NCI-H128 (cell line): ENCODE results near the gene CCDC88A.
"Not testable (repeated sequence)": the region's sequence is repeated elsewhere in the genome, so short reads cannot be mapped to it uniquely, and the experiment has no call there.

Experiments used
- DNase-seq: peaks from one replicate; lab custom pipeline; 2025; ENCODE audit not compliant: unreplicated experiment; lab: John Stamatoyannopoulos, UW

Gene CCDC88A

GRCh38 chr2:55419679-55420438 is at the start of gene CCDC88A:
Gene CCDC88A (minus strand): TSS chr2:55419856. CDS start chr2:55419079, 777 bp downstream.
- peak; percentile 87 for DNase-seq

DNA sequence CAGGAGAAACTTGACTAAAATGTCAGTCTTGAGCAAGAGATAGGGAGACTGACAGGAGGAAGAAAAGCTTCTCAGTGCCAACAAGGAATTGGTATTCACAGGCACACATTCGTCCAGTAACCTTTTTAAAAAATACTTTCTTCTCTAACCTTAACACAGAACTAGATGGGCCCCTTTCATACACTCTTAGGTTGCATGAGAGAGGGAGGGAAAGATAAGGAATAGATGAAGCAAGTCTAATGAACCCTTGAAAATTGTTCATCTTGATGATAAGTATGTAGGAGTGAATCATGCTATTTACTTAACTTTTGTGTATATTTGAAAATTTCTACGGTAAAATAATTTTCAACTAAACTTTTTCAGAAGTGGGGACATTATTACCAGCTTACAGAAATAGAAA is 42.0 kb upstream of the CCDC88A start:
- no peak for DNase-seq

DNA sequence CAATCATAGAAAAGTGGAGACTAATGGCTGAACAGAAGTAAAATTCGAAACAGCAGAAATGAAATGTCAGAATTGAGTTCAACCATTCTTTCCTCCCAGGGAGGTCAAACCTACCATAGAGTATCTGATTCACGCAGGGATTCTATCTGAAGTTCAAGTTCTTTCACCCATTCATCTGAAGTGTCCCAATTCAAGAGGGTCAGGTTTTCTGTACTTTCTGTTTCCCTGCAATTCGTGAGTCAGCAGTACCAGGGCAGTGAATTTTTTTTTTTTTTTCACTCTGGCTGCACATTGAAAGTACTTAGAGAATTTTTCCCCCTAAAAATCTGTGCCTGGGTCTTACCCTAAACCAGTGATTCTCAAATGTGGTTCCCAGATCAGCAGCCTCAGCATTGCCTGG is 40.9 kb upstream of the CCDC88A start:
- no peak for DNase-seq

DNA sequence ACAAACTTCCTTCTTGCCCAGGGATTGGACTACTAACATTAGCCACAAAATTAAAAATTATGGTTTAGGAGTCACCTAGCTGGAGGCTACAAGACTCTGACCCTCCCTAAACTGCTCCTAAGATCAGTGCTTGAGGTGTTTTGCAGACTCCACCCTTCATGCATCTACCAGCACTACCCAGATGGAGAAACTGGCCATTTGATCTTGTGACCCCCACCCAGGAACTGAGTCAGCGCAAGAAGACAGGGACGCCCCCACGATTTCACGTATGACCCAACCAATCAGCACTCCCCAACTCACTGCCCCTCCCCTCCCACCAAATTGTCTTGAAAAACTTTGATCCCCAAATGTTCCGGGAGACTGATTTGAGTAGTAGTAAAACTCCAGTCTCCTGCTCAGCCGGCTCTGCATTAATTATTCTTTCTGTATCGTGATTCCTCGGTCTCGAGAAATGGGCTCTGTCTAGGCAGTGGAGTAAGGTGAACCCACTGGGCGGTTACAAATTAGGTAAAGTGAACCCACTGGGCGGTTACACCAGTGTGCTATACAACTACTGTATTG is 40.1 kb upstream of the CCDC88A start:
- no peak for DNase-seq

DNA sequence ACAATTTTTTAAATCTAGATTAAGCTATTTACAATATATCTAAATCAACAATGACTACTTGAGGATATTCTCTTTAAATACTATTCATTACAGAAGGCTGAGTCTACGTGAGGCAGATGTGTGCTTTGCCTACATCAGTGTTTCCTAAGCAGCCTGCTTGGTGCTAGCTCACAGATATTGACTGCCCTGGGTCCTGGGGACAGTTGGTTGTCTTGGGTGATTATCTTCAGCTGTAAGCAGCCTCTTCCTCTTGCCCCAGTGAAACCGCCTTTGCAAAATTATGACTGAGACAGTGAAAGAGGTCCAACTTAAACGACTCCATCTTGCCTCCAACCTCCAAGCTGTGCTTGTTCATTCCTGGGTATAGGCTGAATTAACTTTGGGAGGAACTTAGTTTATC is 39.6 kb upstream of the CCDC88A start:
- DNase-seq, result no peak

GRCh38 chr2:55454121-55454520 is 34.5 kb upstream of the CCDC88A start:
- DNase-seq, result no peak

DNA sequence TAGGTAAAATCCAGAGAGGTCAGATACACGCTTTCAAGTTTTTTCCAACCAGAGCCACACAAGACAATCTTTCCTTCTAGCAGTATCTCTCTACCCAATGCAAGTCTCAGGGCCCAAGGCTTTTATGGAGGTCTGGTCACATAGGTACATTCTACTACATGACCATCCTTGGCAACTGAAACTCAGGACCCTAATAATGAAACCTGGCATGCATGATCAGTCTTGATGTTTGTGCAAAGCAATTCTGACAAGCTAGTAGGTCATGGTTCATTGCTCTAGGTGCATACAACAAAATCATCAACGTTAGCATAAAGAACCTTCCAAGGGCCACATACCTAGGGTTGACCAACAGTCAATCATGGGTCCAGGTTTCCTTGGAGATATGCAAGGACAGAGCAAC is 33.2 kb upstream of the CCDC88A start:
- no peak for DNase-seq

GRCh38 chr2:55451699-55452098 is 32.0 kb upstream of the CCDC88A start:
- no peak for DNase-seq

- DNase-seq, result not testable (repeated sequence)
Observed at GRCh38 chr2:55450014-55450413, 30.4 kb upstream of the CCDC88A start.

DNA sequence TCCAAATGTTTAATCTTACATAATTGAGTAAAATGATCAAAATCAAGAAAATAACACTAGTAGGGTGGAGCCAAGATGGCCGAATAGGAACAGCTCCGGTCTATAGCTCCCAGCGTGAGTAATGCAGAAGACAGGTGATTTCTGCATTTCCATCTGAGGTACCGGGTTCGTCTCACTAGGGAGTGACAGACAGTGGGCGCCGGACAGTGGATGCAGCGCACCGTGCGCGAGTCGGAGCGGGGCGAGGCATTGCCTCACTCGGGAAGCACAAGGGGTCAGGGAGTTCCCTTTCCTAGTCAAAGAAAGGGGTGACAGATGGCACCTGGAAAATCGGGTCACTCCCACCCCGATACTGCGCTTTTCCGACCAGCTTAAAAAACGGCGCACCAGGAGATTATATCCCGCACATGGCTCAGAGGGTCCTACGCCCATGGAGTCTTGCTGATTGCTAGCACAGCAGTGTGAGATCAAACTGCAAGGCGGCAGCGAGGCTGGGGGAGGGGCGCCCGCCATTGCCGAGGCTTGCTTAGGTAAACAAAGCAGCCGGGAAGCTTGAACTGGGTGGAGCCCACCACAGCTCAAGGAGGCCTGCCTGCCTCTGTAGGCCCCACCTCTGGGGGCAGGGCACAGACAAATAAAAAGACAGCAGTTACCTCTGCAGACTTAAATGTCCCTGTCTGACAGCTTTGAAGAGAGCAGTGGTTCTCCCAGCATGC is 22.5 kb upstream of the CCDC88A start:
- DNase-seq, result not testable (repeated sequence)

- DNase-seq, result no peak
Observed at GRCh38 chr2:55441280-55441892, 21.7 kb upstream of the CCDC88A start.

DNA sequence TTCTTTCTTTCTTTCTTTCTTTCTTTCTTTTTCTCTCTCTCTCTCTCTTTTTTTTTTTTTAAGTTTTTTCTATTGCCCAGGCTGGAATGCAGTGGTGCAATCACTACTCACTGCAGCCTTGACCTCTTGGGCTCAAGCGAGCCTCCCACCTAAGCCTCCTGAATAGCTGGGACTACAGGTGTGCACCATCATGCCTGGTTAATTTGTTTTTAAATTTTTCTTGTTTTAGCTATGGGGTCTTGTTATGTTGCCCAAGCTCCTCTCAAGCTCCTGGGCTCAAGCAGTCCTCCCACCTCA is 19.4 kb upstream of the CCDC88A start:
- no peak for DNase-seq

GRCh38 chr2:55438391-55439100 is 18.9 kb upstream of the CCDC88A start:
- no peak for DNase-seq

- DNase-seq, result no peak
Observed at GRCh38 chr2:55437515-55438390, 18.1 kb upstream of the CCDC88A start.

- no peak for DNase-seq
Observed at GRCh38 chr2:55431982-55432627, 12.4 kb upstream of the CCDC88A start.

GRCh38 chr2:55430211-55430975 is 10.7 kb upstream of the CCDC88A start:
- no peak for DNase-seq

DNA sequence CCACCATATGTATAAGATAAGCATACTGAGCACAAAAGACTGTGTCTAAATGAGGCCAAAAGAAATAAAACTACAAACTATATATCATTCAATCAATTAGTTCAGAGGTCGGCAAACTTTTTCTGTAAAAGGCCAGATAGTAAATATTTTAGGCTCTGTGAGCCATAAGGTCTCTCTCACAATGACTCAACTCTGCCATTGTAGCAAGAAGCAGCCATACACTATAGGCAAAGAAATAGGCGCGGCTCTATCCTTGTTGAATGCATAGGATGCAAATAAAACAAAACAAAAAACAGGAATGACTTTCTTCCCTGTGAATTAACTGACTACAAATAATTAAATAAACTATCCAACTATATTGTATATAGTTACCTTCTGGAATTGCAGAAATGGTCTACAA is 8.6 kb upstream of the CCDC88A start:
- no peak for DNase-seq

DNA sequence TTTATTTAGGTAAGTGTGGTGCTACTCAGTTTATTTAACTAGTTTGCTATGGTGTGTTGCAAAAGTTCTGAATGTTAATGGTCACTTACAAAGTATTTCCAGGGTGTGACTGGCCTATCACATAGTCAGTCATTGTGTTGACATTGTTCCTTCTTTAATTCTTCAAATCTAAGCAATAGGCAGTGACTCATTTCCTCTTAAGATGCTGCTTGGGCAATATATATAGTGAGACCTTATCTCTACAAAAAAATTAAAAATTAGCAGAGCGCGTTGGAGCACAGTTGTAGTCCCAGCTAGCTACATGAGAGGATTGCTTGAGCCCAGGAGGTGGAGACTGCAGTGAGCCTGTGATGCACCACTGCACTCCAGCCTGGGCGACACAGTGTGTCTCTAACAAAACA is 5.8 kb upstream of the CCDC88A start:
- no peak for DNase-seq
